Measurements from ENCODE around the gene GJA3. TPM values are rescaled to one million over a fixed set of nuclear protein-coding genes. Genes with fewer than 3 reads are reported as not detected.

Gene GJA3
- total and polyA plus RNA-seq, 9 of the 15 experiments (the other 6 are each of a cell fraction or from before 2014, with no cell fraction given): 0.03 to 0.13 (median 0.04) TPM; not detected in 4

GRCh38 chr13:20188667-20189553 lies 28.1 kb upstream of the GJA3 start (continued):
- TF ChIP-seq ZNF318 (IDR thresholded peaks at IDR 0.05; ENCODE audit: borderline replicate concordance in 1 of 2, low read depth in 1 of 2) (no peak), ZNF408 (CRISPR knock-in tag; IDR thresholded peaks at IDR 0.05; ENCODE audit: low read depth) (no peak), ADNP (tag; IDR thresholded peaks at IDR 0.05) (no peak), PCBP1 (IDR thresholded peaks at IDR 0.05; ENCODE audit: low read depth, low read length, poor library complexity, severe bottlenecking) (no peak), RREB1 (CRISPR knock-in tag; IDR thresholded peaks at IDR 0.05) (no peak), FOXM1 (IDR thresholded peaks at IDR 0.05; ENCODE audit: low read depth) (no peak), FOXM1 (CRISPR knock-in tag; IDR thresholded peaks at IDR 0.05; ENCODE audit: low read depth) (no peak), GMEB1 (CRISPR knock-in tag; IDR thresholded peaks at IDR 0.05) (no peak), ZNF146 (CRISPR knock-in tag; IDR thresholded peaks at IDR 0.05; ENCODE audit: unreplicated experiment) (no peak)
